ENCODE measurements around the gene CYP2J2. TPM values are rescaled to one million over a fixed set of nuclear protein-coding genes. Genes with fewer than 3 reads are reported as not detected.

Gene CYP2J2
- total RNA-seq, 2 donors from 2014 or later: 1.2 to 5.7 TPM

- peaks cover 13% of the 10 kb centered on the region for H3K4me1 ChIP-seq (replicated peaks)
- no peak overlapping the region for H3K4me3 ChIP-seq
- H3K27me3 ChIP-seq (replicated peaks; ENCODE audit: insufficient read depth): no peaks in the 10 kb centered on the region
- intact Hi-C loops (cut with DNase I): no loop called here
- no peak for TF ChIP-seq CTCF (IDR thresholded peaks at IDR 0.05)
- no peak for TF ChIP-seq POLR2AphosphoS5 (IDR thresholded peaks at IDR 0.05)
- H3K27ac ChIP-seq: no peak overlapping the region
- 56% methylated on average over 3 of the region's 3 CpGs for WGBS
- no peaks in the 10 kb centered on the region for H3K36me3 ChIP-seq
- H3K9me3 ChIP-seq: no peaks in the 10 kb centered on the region
- DNase-seq (ENCODE audit: low spot score): no peak
Observed at GRCh38 chr1:59967780-59968179, 41.2 kb upstream of the CYP2J2 start.

- Histone ChIP-seq H3K36me3 (no peaks in the 10 kb centered on the region), H3K27ac (peak overlapping the region in 1 of 2 donors; percentile 23), H3K4me1 (replicated peaks) (peaks cover 13% of the 10 kb centered on the region), H3K9me3 (no peaks in the 10 kb centered on the region), H3K27me3 (replicated peaks; ENCODE audit: insufficient read depth) (no peaks in the 10 kb centered on the region), H3K4me3 (no peak overlapping the region)
- TF ChIP-seq POLR2A (IDR thresholded peaks at IDR 0.05) (no peak), POLR2AphosphoS5 (IDR thresholded peaks at IDR 0.05) (peak; percentile 81)
- intact Hi-C loops (cut with DNase I): no loop called here
- DNase-seq (ENCODE audit: low spot score): peak; percentile 24
- WGBS: 17% methylated on average over 6 of the region's 6 CpGs
Observed at GRCh38 chr1:59967141-59967697, 40.6 kb upstream of the CYP2J2 start.

- Histone ChIP-seq H3K27me3 (replicated peaks; ENCODE audit: insufficient read depth) (no peaks in the 10 kb centered on the region), H3K4me3 (no peak overlapping the region), H3K4me1 (replicated peaks) (no peaks in the 10 kb centered on the region), H3K9me3 (no peaks in the 10 kb centered on the region), H3K36me3 (no peaks in the 10 kb centered on the region), H3K27ac (no peak overlapping the region)
- intact Hi-C loops (cut with DNase I): no loop called here
- WGBS: 97% methylated on average over 2 of the region's 2 CpGs
- no peak for DNase-seq (ENCODE audit: low spot score)
- TF ChIP-seq POLR2A (IDR thresholded peaks at IDR 0.05): no peak
- TF ChIP-seq POLR2AphosphoS5 (IDR thresholded peaks at IDR 0.05): no peak
- TF ChIP-seq CTCF (IDR thresholded peaks at IDR 0.05): no peak
Observed at GRCh38 chr1:59952065-59952464, 25.5 kb upstream of the CYP2J2 start.

GRCh38 chr1:59949648-59950047 lies 23.1 kb upstream of the CYP2J2 start:
- H3K4me1 ChIP-seq (replicated peaks): no peaks in the 10 kb centered on the region
- DNase-seq (ENCODE audit: low spot score): no peak
- H3K9me3 ChIP-seq: no peaks in the 10 kb centered on the region
- H3K27me3 ChIP-seq (replicated peaks; ENCODE audit: insufficient read depth): no peaks in the 10 kb centered on the region
- intact Hi-C loops (cut with DNase I): no loop called here
- no peak overlapping the region for H3K27ac ChIP-seq
- no peak for TF ChIP-seq CTCF (IDR thresholded peaks at IDR 0.05)
- no peak for TF ChIP-seq POLR2AphosphoS5 (IDR thresholded peaks at IDR 0.05)
- no peak for TF ChIP-seq POLR2A (IDR thresholded peaks at IDR 0.05)
- no peak overlapping the region for H3K4me3 ChIP-seq
- H3K36me3 ChIP-seq: no peaks in the 10 kb centered on the region

GRCh38 chr1:59948990-59949389 lies 22.4 kb upstream of the CYP2J2 start:
- H3K36me3 ChIP-seq: no peaks in the 10 kb centered on the region
- no peaks in the 10 kb centered on the region for H3K9me3 ChIP-seq
- no peaks in the 10 kb centered on the region for H3K27me3 ChIP-seq (replicated peaks; ENCODE audit: insufficient read depth)
- no peak overlapping the region for H3K4me3 ChIP-seq
- no peak for DNase-seq (ENCODE audit: low spot score)
- H3K27ac ChIP-seq: no peak overlapping the region
- intact Hi-C loops (cut with DNase I): no loop called here
- 86% methylated on average over 1 of the region's 1 CpG for WGBS
- TF ChIP-seq POLR2A (IDR thresholded peaks at IDR 0.05): no peak
- TF ChIP-seq CTCF (IDR thresholded peaks at IDR 0.05): no peak
- no peak for TF ChIP-seq POLR2AphosphoS5 (IDR thresholded peaks at IDR 0.05)
- no peaks in the 10 kb centered on the region for H3K4me1 ChIP-seq (replicated peaks)

All from prostate gland (tissue), 2 donors.